Measurements from ENCODE around the gene USP53. TPM values are rescaled to one million over a fixed set of nuclear protein-coding genes. Genes with fewer than 3 reads are reported as not detected.

Gene USP53
- total RNA-seq, 1 donor from 2014 or later: 3.3 TPM

DNA sequence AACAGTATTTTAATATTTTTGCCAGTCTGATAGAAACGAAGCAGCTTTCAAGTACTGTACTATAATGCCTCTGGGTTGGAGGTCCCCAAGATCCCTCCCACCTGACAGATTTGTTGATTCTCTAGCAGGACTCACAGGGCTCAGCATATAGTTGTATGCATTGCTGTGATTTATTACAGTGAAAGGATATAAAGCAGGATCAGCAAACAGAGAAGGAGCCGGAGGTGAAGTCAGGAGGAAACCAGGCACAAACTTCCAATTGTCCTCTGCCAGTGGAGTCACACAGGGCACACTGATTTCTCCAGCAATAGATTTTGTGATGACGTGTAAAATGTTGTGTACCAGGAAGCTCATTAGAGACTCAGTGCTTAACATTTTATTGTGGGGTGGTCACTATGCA is 19.0 kb downstream of the USP53 start:
- Mint-ChIP-seq H3K9me3 (ENCODE audit: unreplicated experiment) (no peaks in the 10 kb centered on the region), H3K4me3 (ENCODE audit: unreplicated experiment) (no peak overlapping the region), H3K4me1 (ENCODE audit: low read depth, unreplicated experiment) (no peaks in the 10 kb centered on the region), H3K27me3 (ENCODE audit: unreplicated experiment) (no peaks in the 10 kb centered on the region), H3K27ac (ENCODE audit: unreplicated experiment) (no peak overlapping the region), H3K36me3 (ENCODE audit: unreplicated experiment) (no peaks in the 10 kb centered on the region)
- no peak for DNase-seq
- no peak for TF ChIP-seq CTCF (IDR thresholded peaks at IDR 0.05; ENCODE audit: partially characterized antibody, unreplicated experiment)

DNA sequence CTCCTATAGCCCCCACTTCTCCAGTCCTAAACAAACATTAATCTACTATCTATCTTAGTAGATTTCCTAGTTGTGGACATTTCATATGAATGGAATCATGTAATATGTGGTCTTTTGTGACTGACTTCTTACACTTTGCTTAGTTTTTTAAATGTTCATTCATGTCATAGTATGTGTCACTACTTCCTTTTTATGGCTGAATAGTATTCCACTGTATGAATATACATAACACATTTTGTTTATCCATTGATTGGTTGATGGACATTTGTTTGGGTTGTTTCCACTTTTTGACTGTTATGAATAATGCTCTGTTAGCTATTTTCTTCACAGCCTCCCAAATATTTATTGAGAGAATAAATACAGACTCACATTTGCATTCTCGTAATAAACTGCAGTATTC is 19.8 kb downstream of the USP53 start:
- H3K4me3 Mint-ChIP-seq (ENCODE audit: unreplicated experiment): no peak overlapping the region
- H3K4me1 Mint-ChIP-seq (ENCODE audit: low read depth, unreplicated experiment): no peaks in the 10 kb centered on the region
- no peak overlapping the region for H3K27ac Mint-ChIP-seq (ENCODE audit: unreplicated experiment)
- no peak for TF ChIP-seq CTCF (IDR thresholded peaks at IDR 0.05; ENCODE audit: partially characterized antibody, unreplicated experiment)
- no peaks in the 10 kb centered on the region for H3K27me3 Mint-ChIP-seq (ENCODE audit: unreplicated experiment)
- DNase-seq: no peak
- H3K36me3 Mint-ChIP-seq (ENCODE audit: unreplicated experiment): no peaks in the 10 kb centered on the region
- H3K9me3 Mint-ChIP-seq (ENCODE audit: unreplicated experiment): no peaks in the 10 kb centered on the region

- H3K9me3 Mint-ChIP-seq (ENCODE audit: unreplicated experiment): no peaks in the 10 kb centered on the region
- H3K4me3 Mint-ChIP-seq (ENCODE audit: unreplicated experiment): no peak overlapping the region
- no peak overlapping the region for H3K27ac Mint-ChIP-seq (ENCODE audit: unreplicated experiment)
- H3K27me3 Mint-ChIP-seq (ENCODE audit: unreplicated experiment): no peaks in the 10 kb centered on the region
- peaks cover 2% of the 10 kb centered on the region for H3K4me1 Mint-ChIP-seq (ENCODE audit: low read depth, unreplicated experiment)
- H3K36me3 Mint-ChIP-seq (ENCODE audit: unreplicated experiment): no peaks in the 10 kb centered on the region
- no peak for DNase-seq
- no peak for TF ChIP-seq CTCF (IDR thresholded peaks at IDR 0.05; ENCODE audit: partially characterized antibody, unreplicated experiment)
These were observed 20.7 kb downstream of the USP53 start for GRCh38 chr4:119233191-119233590.

- Mint-ChIP-seq H3K4me3 (ENCODE audit: unreplicated experiment) (no peak overlapping the region), H3K4me1 (ENCODE audit: low read depth, unreplicated experiment) (peaks cover 5% of the 10 kb centered on the region), H3K36me3 (ENCODE audit: unreplicated experiment) (no peaks in the 10 kb centered on the region), H3K27ac (ENCODE audit: unreplicated experiment) (no peak overlapping the region), H3K27me3 (ENCODE audit: unreplicated experiment) (no peaks in the 10 kb centered on the region), H3K9me3 (ENCODE audit: unreplicated experiment) (no peaks in the 10 kb centered on the region)
- no peak for TF ChIP-seq CTCF (IDR thresholded peaks at IDR 0.05; ENCODE audit: partially characterized antibody, unreplicated experiment)
- DNase-seq: no peak
These were observed 21.2 kb downstream of the USP53 start for GRCh38 chr4:119233750-119234149.

DNA sequence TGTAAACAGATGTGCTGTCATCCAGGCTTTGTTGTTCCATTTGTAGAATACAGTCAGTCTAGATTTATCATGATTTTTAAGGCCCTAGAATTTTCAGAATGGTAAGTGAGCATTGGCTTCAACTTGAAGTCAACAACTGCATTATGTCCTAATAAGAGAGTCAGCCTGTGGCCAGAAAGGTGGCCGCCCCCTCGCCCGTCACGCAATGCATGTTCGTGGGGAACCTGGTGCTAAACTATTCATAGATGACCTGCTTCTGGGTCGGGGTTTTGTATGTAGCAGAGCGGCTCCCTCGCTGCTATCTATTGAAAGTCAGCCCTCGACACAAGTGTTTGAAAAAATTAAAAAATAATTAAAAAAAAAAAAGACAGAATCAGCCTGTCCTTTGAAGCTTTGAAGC is 24.7 kb downstream of the USP53 start:
- no peak for TF ChIP-seq CTCF (IDR thresholded peaks at IDR 0.05; ENCODE audit: partially characterized antibody, unreplicated experiment)
- no peaks in the 10 kb centered on the region for H3K9me3 Mint-ChIP-seq (ENCODE audit: unreplicated experiment)
- no peak for DNase-seq
- no peaks in the 10 kb centered on the region for H3K36me3 Mint-ChIP-seq (ENCODE audit: unreplicated experiment)
- no peaks in the 10 kb centered on the region for H3K27me3 Mint-ChIP-seq (ENCODE audit: unreplicated experiment)
- peaks cover 5% of the 10 kb centered on the region for H3K4me1 Mint-ChIP-seq (ENCODE audit: low read depth, unreplicated experiment)
- no peak overlapping the region for H3K27ac Mint-ChIP-seq (ENCODE audit: unreplicated experiment)
- no peak overlapping the region for H3K4me3 Mint-ChIP-seq (ENCODE audit: unreplicated experiment)

Data from glutamatergic neuron (in vitro differentiated cells).